Measurements from ENCODE around the gene KIF19.

The KIF19 gene

DNA sequence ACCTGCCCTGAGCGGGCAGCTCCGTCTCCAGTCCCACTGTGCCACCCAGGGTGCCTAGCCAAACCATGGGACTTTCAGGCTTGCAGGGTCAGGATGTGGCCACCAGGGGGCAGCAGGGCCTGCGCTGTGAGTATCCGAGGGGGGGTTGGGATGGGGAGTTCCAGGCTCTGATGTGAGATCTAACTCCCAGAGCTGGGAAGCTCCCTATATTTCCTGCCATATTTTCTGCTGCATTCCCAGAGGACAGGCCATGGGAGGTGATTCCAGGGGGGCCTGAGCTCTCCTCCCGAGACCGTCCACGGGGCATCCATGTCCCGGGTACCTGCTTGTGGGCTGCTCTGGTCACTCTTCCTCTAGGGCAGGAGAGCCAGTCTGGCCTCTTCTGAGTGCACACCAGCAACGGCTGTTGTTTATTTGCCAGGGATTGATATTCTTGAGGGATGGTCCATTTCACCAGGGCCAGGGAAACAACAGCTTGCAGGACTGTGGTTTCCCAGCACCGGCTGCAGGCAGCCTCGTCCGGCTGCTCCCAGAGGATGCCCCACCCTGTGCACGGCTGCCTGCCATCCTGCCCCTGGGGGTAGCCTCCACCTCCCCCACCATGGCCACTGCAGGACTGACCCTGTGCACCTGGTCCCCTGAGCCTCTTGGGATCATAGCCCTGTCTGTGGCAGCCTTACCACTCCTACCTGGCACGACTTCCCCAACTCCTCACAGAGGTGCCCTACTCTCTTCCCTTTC lies 42.5 kb downstream of the KIF19 start:
- peak; percentile 81 for DNase-seq

DNA sequence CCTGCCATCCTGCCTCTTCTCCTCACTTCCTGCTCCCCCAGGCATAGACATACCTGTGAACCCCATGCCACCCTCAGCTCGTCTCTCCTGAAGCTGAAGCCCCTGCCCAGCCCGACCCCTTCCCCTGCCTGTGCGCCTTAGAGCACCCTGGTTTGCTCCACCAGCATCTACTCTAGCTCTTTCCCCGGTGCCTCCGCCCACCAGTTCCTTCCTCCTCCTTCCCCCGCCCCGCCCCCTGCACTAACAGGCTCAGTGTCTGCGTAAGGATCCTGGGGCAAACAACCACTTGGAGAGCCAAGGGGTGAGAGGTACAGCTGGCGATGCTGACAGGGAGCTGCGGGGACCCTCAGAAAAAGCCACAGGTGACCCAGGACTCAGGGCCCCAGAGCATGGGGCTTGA lies 43.2 kb downstream of the KIF19 start:
- DNase-seq = no peak

DNA sequence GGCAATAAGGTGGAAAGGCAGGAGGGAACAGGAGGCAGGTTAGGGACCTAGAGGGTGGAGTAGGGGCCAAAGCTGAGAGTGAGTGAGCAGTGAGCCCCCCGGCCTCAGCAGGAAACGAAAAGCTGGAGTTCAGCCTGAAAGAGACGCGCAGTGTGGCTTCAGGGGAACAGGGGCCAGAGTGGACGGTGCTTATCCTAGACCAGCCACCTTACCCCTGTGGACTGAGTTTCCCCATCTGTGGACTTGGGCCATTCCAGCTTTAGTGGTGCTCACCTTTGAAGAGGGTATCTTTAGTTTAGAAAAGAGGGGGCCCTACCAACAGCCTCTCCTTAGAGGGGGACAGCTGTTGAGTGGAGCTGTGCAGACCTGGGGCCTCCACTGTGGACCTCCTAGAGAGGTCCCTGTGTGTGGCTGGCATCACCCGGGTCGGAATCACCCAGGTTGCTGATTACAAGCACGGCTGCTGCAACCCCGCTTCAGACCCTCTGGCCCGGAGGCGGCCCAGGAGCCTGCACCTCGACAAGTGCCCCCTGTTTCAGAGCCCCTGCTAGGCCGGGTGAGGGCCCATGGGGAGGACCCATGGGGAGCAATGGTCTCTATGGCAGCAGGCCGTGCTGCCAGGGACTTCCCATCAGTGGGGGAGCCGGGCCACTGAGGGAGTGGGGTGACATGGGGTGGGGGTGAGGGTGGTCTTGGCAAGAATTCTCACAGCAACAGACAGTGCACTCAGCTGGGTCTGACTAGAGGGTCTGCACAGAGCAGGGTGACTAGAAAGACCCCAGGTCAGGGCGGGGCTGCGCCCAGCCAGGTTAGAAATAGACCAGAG lies 43.9 kb downstream of the KIF19 start:
- DNase-seq = no peak

DNA sequence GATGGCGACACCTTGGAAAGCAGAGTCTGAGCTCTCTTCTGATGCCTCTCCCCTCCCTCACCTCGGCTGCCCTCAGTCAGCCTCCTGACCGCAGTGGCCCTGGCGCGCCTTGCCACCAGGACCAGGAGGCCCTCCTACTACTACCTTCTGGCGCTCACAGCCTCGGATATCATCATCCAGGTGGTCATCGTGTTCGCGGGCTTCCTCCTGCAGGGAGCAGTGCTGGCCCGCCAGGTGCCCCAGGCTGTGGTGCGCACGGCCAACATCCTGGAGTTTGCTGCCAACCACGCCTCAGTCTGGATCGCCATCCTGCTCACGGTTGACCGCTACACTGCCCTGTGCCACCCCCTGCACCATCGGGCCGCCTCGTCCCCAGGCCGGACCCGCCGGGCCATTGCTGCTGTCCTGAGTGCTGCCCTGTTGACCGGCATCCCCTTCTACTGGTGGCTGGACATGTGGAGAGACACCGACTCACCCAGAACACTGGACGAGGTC lies 45.7 kb downstream of the KIF19 start:
- DNase-seq = no peak

DNA sequence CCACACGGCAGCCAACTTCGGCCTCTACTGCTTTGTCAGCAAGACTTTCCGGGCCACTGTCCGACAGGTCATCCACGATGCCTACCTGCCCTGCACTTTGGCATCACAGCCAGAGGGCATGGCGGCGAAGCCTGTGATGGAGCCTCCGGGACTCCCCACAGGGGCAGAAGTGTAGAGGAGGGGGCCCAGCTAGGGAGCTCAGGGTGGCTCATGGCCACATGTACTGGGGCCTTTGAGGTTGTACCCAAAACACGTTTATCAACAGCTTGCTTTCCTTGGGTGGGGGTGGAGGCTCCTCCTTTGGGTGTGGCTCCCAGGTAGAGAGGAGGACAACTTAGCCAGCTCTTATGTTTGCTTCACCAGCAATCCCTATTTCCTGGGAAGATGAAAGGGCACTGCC lies 46.4 kb downstream of the KIF19 start:
- no peak for DNase-seq

DNA sequence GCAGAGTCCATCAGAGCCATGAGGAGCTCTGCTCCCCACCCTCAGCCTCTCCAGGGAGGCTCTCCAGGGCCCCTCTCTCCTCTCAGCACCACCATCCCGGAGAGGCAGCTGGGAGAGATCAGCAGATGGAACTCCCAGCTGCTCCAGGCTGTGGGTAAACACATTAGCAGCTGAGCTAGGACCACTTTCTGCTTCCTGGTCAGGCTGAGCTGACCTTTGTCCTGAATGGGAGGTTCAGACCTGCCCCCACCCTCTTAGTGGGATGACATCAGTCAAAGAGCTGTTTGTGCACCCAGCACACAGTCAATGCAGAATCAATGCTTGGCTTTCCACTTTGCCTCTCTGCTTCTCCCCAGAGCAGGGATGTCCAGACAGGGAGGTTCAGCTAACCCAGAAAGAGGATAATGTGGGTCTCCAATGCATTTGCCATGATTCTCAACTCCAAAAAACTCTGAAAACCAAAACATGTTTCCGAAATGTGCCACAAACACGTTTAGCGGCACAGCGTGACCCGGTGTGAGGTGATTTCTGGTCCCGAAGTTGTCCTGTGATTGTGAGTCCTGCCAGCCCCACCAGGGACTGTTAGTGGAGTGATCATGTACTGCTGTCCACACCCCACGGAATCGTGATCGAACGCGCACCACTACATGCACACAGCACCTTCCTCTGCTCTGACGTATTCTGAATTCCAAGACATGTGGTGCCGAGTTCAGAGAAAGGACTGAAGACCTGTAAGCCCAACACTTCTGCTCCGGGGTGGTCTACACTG lies 48.0 kb downstream of the KIF19 start:
- DNase-seq = no peak

DNA sequence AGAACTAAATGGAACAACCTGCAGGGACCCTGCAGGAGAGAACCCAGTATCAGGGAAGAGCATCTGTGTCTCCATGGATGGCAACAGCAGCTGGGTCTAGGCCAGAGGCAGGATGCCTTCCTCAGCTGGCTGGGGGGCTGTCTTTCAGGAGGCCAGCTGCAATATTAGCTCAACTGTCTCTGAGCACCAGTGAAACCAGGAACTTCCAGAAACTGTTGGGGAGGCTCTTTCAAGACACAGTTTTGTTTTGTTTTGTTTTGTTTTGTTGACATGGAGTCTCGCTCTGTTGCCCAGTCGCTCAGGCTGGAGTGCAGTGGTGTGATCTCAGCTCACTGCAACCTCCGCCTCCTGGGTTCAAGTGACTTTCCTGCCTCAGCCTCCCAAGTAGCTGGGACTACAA lies 48.8 kb downstream of the KIF19 start:
- no peak for DNase-seq

DNA sequence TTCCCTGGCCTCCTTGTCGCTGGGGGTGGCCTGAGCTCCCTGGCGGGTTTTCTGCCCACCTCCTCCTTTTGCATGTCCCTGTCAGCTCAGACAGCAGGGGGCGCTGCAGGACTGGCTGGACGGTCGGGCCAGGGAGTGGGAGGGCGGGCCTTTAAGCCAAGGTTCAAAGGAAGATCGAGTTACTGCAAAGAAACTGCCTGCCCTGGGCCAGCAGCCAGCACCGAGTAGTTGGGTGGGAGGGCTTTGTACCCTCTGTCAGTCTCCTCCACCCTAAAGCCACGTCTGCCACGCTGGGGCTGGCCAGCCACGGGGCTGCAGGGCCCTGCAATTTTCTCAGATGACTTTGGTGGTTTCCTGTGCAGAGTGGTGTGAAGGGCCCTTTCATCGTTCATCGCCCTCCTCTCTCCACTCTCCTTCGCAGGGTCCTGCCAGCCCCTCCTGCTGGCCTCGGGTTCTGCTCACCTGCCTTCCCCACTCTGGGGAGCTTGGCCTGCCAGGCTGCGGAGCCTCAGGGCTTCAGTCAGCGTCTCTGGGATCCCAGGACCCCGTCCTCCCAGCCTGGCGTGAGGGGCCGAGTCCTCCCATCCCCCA lies 53.6 kb downstream of the KIF19 start:
- DNase-seq = peak; percentile 82

DNA sequence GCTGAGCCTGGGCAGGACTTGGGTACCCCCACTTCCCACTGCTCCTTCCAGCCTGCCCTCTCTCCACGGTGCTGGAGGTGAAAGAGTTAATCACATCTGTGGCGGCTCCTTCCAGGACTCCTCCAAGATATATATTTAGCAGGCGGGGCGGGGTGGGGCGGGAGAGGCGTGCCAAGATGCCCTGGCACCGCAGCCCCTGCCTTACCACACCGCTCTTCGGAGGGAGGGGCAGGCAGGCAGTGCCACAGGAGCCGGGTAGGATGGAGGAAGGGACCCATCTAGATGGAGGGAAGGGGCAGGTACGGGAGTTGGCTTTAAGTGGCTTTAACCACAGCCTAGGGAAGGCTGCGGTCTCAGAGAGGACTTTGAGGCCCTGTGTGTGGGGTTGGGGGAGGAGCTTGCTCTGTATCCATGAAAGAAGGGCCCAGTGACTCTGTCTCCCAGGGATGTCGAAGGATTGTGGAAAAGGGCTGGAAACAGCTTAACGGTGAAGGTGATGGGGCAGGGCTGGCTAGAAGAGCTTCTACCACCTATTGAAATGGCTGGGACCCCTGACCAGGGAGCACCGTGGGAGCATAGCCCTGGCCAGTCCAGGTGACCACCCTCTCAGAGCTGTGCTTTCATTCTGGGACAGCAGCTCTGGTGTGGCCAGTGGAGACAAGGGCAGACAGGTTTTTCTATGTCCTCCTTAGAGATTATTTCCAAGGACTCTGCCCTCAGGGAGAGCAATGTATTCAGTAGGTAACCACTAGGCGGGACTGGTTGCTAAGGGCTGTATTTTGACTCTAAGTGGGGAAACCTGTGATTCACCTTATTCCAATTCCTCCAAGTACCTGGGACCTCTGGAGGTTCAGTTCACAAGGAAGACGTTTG lies 54.3 kb downstream of the KIF19 start:
- DNase-seq = no peak

DNA sequence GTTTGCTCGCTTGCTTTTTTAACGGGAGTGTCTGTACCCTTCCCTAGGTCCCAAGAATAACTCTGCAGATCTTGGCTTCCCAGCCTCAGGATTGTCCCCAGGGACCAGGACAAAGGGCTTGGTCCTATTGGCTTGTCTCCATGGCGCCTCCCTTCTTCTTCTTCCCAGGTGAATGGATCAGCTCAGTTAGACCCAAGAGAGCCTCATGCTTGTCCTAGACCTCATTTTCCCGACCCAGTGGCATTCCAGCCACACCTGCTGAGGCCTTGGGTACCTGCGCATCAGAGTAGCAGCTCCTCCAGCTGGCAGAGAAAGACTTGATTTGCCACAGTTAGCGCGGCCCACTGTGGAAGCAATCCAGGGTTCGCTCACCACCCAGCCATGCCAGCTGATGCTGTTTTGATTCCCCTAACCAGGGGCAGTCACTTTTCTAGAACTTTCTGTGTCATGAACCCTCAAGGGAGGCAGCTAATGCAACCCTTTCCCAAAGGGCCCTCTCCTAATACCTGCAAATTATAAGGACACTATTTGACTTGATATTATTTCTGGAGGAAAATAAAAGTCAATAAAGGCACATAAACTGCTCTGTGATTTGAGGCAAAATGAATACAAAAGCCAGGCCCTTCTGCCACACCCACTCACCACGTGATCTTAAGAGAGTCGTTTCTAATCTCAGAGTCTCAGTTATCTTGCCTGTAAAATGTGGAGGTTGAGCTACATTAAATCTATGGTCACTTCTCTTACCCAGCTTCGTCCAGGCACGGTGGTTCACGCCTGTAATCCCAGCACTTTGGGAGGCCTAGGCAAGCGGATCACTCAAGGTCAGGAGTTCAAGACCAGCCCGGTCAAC lies 55.2 kb downstream of the KIF19 start:
- DNase-seq = no peak

DNA sequence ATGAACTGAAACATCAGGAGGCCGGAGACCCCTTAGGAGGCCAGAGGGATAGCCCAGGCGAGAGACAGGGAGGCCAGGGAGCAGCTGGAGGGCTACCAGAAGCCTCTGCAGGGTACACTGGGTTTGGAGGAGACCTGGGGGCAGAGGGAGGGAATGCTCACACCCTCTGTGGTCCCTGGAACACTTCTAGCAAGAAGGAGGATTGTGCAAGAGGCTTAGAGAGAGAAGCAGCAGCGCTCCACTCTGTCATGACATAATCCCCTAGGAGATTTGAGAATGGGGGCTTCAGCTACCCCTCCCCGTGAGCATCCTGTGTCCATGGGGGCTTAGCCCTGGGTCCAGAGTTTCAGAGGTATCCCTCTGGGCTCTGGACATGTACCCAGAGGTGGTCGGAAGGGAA lies 57.1 kb downstream of the KIF19 start:
- DNase-seq = no peak

DNA sequence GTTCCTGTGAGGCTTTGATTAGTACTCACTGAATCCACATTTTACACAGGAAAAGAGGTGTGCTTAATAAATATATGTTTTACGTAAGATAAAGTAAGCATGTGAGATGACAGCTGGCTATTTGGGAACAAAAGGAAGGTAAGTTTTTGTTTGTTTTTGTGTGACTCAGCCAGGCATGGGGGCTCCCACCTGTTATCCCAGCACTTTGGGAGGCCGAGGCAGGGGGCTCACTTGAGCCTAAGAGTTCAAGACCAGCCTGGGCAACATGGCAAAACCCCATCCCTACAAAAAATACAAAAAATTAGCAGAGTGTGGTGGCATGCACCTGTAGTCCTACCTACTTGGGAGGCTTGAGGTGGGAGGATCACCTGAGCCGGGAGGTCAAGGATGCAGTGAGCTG lies 59.2 kb downstream of the KIF19 start:
- no peak for DNase-seq

DNA sequence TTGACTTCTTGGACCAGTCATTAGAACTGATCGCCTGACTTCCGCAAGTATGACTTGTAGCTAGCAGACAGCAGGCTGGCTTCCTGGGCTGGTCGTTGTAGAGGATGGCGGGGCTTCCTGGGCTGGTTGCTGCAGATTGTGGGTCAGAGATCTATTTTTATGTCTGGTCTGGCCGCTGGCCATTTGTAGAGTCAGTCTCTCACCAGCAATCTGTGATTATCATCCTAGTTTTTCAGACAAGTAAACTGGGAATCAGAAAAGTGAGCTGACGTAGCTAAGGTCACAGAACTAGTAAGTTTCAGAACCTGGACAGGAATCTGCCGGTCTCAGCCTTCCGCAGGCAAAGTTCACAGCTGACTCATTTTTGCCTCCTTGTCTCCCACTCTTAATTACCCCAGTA lies 60.4 kb downstream of the KIF19 start:
- DNase-seq = no peak

DNA sequence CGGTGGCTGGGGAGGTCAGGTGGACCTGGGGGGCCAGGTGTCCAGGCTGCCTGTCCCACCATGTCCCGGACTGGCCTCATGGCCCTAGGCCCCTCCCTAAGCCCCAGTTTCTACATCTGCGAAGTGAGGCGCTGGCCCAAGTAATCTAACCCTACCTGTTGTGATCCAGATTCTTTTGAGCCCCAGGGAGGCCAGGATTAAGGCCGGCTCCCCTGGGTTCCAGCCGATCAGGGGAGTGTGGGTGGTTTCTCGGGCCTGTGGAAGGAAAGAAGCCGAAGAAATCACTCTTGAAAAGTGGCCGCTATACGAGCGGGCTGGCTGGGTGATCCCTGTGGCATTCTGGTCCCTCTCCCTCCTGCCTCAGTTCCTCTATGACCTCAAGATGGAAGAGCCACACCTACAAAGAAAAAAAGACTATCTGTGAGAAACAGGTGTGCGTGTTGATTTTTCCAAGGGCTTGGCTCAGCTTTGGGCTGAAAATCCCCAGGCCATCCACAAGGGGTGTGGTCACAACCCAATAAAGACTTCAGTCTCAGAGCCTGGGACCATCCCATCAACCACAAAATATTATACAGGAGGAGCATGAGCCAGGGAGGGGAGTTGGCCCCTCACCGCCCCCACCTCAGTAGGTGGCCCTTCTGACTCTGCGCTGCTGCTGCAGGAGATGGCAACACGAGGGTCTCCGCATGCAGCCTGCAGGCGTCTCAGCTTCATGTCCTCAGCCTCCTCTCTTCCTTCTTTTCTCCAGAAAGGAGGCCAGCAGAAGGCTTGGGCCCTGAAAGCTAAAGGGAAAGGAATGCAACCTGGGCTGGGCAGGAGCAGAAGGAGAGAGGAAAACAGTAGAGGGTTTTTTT lies 61.6 kb downstream of the KIF19 start:
- no peak for DNase-seq

DNA sequence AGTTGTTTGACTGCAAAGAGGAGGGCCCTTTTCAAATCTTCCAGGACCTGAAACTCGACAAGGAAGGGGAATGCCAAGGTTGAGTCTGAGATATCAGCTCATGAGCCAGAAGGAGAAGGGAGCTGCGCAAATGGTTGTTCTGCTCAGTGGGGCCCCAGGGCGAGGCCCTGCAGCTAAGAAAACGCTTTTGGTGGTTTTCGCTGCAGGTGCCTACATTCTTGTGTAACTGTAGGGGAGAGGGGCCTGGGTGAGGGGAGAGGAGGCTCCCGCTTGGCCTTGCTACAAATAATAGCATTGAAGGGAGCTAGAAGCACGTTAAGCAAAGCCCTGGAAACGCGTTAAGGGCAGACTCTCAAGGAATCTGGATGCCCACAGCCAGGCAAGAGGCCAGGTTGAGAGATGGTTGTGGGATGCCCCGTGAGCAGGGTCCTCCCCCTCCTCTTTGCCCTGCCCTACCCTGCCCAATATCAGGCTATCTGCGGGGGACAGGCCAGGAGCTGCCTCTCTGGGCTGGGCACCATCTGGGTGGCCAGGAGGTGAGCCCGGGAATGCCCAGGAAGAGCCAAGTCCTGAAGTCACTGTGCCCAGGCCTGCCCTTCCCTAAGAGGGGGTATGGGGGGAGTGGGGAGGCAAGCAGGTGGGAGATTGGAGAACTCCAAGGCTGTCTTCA lies 63.2 kb downstream of the KIF19 start:
- DNase-seq = no peak

DNA sequence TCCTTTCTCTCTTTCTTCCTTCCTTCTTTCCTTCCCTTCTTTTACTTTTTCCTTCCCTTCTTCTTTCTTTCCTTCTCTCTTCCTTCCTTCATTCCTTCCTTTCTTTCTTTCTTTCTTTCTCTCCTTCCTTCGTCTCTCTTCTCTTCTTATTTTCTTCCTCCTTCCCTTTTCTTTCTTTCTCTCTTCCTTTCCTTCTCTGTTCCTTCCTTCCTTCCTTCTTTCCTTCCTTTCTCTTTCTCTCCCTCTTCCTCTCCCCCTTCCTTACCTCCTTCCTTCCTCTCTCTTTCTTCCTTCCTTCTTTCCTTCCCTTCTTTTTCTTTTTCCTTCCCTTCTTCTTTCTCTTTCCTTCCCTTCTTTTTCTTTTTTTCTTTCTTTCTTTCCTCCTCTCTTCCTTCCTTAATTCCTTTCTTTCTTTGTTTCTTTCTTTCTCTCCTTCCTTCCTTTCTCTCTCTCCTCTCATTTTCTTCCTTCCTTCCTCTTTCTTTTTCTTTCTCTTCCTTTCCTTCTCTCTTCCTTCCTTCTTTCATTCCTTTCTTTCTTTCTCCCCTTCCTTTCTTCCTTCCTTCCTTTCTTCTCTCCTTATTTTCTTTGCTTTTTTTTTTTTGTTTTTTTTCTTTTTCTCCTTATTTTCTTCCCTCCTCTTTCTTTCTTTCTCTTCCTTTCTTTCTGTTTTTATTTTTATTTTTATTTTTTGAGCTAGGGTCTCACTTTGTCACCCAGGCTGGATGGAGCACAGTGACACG lies 64.1 kb downstream of the KIF19 start:
- DNase-seq = no peak

DNA sequence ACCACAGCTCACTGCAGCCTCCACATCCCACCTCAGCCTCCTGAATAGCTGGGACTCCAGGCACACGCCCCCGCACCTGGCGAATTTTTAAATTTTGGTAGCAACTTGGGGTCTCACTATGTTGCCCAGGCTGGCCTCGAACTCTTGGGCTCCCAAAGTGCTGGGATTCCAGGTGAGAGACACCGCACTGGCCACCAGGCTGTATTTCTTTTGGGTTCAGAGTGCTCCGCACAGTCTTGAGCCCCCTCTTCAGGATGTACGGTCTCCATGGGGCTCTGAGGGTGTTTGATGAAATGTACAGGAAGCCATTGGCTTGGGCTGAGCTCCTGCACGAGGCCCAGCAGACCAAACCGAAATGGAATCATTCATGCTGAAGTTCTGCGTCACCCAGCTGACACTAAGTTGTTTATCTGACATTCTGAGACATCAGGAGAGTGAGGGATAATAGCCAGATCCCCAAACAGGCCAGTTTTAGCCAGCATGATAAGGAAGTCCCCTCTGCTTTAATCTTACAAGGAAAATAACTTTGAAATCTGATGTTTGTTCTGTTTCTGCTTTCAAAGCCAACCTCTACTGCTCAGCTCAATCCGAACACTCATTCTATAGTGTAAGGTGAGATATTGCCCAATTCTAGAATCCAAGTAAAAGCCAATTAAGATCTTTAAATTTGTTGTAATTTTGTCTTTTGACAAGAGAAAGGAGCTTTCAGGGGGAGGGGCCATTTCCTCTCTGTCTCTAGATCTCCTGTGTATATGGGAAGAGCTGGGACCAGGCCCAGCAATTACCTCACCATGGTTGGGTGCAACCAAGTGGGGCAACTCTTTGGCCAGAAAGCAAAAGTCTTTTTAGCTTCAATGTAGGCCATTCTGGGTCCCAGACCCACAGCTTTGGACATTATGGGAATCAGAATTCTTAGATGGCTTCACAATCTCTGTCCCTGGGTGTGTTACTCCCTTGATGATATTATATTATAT lies 64.9 kb downstream of the KIF19 start:
- no peak for DNase-seq

DNA sequence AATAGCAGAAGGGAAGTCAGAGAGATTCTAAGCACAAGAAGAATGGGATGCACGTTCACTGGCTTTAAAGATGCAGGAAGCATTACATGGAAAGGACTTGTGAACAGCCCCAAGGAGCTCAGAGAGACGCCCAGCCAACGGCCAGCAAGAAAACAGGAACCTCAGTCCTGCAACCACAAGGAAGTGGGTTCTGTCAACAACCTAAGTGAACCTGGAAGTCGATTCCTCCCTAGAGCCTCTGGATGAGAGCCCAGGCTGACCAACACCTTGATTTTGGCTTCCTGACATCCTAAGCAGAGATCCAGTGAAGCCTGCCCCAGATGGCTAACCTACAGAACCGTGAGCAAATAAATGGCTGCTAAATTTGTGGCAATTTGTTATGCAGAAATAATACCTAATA lies 65.7 kb downstream of the KIF19 start:
- DNase-seq = no peak

Measured in 8988T (cell line).